Astrocyte of the spinal cord (primary cell): Measurements from ENCODE around the gene FOXC1.

Experiments used
- DNase-seq: peaks from one replicate; pipeline ENCODE4 v3.0.0; 2011; ENCODE audit warnings: low read depth, low spot score
- H3K4me3 ChIP-seq: 2 replicates; pipeline ENCODE4 v1.5.1; 2011; ENCODE audit warnings: low read depth, mild to moderate bottlenecking, low read length, moderate library complexity
- in situ Hi-C: cut with HindIII; loops from 2 replicates; pipeline ENCODE4 v1.10.0; 2017; ENCODE audit warnings: low sequenced_read_pairs
- TF ChIP-seq, protein P1 (sequence below): IDR thresholded peaks from 2 replicates; pipeline ENCODE4 v1.5.1; 2012; ENCODE audit warnings: low read depth, mild to moderate bottlenecking, low read length, inconsistent platforms

The FOXC1 gene

DNA sequence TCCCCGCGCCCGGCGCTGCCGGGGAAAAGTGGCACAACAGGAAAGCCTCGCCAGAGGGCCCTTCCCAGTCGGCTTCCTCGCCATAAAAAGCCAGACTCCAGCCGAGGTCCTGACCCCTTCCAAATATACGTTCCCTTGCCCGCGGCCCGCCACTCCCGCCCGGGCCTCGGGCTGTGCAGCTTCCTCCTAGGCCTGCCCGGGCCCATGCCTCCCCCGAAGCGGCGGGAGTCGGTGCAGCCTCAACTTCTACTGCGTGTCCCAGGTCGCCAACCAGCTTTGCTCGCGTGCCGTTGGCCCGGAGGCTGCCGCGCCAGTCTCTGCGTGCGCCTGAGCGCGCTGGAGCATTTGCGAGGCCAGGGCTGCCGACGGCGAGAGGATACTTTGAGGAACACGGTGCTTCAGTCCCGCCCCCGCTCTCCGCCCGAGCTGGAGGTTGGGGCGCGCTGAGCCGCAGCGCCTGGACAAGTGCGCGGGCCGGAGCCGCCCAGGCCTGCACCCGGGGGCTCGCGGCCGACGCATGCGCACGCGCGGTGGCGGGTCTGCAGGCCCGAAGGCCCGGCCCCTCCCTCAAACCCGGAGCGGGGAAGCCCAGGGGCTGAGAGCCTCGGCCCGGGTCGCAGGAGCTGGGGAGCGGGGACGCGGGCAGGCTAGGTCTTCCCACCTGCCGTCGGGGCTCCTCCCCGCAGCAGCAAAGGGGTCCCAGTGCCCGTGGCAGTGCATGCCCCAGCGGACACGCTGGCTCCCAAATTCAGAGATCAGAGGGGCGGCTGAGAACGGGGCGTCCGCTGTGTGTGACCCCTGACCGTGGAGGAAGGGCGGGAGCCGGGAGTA, 10.2 kb downstream of the FOXC1 start:
- no peak for DNase-seq
- TF ChIP-seq, protein P1, sequence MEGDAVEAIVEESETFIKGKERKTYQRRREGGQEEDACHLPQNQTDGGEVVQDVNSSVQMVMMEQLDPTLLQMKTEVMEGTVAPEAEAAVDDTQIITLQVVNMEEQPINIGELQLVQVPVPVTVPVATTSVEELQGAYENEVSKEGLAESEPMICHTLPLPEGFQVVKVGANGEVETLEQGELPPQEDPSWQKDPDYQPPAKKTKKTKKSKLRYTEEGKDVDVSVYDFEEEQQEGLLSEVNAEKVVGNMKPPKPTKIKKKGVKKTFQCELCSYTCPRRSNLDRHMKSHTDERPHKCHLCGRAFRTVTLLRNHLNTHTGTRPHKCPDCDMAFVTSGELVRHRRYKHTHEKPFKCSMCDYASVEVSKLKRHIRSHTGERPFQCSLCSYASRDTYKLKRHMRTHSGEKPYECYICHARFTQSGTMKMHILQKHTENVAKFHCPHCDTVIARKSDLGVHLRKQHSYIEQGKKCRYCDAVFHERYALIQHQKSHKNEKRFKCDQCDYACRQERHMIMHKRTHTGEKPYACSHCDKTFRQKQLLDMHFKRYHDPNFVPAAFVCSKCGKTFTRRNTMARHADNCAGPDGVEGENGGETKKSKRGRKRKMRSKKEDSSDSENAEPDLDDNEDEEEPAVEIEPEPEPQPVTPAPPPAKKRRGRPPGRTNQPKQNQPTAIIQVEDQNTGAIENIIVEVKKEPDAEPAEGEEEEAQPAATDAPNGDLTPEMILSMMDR, result no peak
- no peak overlapping the region for H3K4me3 ChIP-seq
- in situ Hi-C loops, result no loop called here

DNA sequence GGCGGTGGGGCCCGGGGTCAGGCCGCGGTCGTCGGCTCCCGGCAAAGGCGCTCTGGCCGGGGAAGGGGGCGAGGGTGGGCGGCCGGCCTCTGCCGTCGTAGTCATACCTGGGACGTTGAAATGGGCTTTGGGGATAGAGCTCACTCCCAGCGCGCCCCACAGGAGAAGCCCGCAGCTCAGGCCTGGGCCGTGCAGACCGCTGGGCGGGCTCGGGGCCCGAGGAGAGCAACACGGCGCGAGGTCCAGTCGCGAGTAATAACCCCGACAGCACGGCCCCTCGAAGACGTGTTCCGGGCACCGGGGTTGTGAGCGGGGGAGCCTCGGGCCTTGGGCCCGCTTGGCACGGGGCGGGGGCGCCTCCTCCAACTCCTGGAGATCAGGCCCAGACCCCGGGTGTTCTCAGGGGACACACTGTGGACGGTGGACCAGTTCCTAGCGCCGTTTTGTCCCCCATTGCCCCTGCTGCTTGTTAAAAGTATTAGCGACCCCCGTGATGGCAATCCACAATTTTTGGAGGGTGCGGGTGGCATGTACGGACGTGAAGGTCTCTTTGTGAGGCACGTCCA, 10.9 kb downstream of the FOXC1 start:
- TF ChIP-seq, protein P1, result no peak
- no peak for DNase-seq
- H3K4me3 ChIP-seq, result no peak overlapping the region
- in situ Hi-C loops, result no loop called here

DNA sequence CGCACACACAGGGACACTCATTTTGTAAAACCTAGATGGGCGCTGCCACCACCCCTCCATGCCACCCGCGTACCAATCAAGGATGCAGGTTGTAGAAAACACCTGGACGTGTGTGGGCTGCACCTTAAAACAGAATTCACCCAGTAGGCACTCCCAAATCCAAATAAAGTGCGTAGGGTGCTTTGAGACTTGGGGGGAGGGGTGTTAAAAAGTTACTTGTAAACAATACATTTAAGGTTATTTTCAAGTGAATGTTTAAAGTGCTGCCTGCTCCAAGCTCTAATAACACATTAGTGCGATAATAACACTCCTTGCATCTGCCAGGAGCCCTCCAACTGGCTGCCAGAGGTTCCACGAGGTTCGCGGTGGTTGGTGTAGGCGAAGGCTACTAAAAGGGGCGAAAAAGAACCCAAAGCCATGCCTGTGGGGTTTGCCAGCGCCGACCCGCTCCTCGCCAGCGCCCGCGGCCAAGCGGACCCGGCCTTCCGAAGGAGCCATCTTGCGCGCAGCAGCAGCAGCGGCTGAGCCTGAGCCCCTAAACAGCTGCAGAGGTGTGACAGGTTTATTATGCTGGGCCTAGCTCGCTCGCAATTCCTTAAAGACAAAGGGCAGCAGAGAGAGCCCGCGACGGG, 11.5 kb downstream of the FOXC1 start:
- in situ Hi-C loops, result no loop called here
- no peak overlapping the region for H3K4me3 ChIP-seq
- TF ChIP-seq, protein P1, result no peak
- DNase-seq, result no peak

DNA sequence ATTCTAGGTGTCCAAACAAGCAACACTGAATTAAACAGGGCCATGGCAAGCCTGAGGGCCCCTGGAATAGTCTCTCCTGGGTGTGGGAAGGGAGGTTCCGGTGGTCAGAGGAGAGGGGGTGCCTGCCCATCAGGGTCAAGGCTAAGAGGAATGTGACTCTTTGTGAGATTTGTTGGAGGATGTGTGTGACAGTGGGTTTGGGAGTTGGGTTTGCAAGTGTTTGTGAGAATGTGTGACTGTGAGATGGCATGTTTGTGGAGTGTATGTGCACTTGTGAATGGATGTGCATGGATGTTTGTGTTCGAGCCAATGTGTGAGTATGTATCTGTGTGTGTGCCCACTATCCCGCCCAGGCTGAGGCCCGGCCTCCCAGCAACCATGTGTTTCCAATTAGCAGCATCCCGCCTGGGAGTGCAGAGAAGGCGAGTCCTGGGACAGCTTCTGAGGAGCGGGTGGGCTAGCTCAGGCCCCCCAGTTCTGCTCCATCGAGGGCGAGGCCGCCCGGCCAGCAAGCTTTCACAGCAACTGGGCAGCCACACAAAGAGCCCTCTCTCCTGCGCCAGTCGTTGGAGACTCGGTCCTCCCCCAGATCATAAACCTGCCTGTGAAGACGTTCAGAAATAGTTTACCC, 12.6 kb downstream of the FOXC1 start:
- no peak for DNase-seq
- no peak overlapping the region for H3K4me3 ChIP-seq
- in situ Hi-C loops, result no loop called here
- TF ChIP-seq, protein P1, result no peak

DNA sequence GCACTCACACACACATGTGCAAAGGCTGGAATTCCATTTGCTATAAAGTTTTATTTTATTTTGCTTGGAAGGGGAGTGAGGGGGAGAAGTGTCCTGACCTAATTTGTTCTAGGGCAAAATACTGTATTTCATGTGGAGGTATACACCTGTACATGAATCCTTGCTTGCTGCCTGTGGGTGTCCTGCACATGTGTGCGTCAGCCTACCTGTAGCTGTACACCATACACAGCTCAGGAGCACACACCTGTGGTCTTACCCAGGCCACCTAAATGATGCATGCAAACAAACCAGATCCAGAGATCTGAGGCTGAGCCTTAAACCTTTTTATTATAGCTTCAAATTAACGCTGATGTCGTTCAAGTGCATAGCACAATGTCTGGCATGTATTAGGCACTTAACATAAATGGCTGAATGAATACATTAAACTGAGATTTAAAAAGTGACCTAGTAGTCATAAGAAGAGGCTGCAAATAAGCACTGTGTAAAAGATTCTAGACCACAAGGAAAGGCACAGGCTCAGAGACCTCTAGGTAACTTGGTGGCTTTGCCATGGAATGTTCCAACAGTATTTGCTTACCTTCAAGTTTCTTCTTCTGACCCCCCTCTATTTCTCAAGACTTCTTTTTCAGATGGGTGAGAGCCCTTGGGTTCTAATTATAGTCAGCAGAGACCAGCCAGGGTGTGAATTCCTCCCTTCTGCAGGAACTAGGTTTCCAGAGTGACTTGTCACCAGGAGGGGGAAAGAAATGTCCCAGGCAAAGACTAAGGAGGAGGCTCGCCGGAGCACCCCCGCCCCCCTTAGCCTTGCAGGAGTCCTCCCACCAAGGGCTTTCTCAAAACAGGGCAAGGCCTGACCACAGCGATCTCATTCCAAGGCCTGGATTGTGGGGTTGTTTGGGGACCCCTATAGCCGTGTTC, 13.4 kb downstream of the FOXC1 start:
- in situ Hi-C loops, result no loop called here
- no peak overlapping the region for H3K4me3 ChIP-seq
- DNase-seq, result no peak
- TF ChIP-seq, protein P1, result no peak

DNA sequence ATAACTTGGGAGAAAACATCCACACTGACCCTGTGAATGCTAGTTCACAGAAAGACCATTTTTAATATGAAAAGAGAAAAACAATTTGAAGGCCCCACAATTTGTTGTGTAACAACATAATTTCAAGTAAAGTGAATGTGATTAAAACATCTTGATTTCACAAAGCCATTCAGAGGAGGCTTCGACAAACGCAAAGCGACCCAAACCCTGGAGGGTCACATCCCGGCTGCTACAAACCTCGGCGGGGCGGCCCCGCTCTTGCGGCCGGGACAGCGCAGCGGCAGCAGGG, 14.0 kb downstream of the FOXC1 start:
- TF ChIP-seq, protein P1, result no peak
- in situ Hi-C loops, result no loop called here
- no peak for DNase-seq
- H3K4me3 ChIP-seq, result no peak overlapping the region
